Mesothelial cell of epicardium (in vitro differentiated cells): Measurements from ENCODE around the gene MTHFD2L. TPM values are rescaled to one million over a fixed set of nuclear protein-coding genes. Genes with fewer than 3 reads are reported as not detected.

ENCODE experiments used
- DNase-seq, 2 experiments: peaks; one replicate each; pipeline ENCODE4 v3.0.0; 2021; ENCODE audit warnings: low spot score in 2 of 2; ENCODE audit not compliant: unreplicated experiment in 2 of 2
- H3K27ac Mint-ChIP-seq: 2 replicates; pipeline ENCODE4 v1.8.0; 2021; ENCODE audit warnings: mixed read lengths
- H3K27me3 Mint-ChIP-seq: 2 replicates; pipeline ENCODE4 v1.8.0; 2021; ENCODE audit warnings: low read depth, mixed read lengths
- H3K36me3 Mint-ChIP-seq: 2 replicates; pipeline ENCODE4 v1.8.0; 2021; ENCODE audit warnings: mixed read lengths
- H3K4me1 Mint-ChIP-seq: 2 replicates; pipeline ENCODE4 v1.8.0; 2021; ENCODE audit warnings: mixed read lengths
- H3K4me3 Mint-ChIP-seq: 2 replicates; pipeline ENCODE4 v1.8.0; 2021; ENCODE audit warnings: mild to moderate bottlenecking, moderate library complexity, mixed read lengths
- H3K9me3 Mint-ChIP-seq: 2 replicates; pipeline ENCODE4 v1.8.0; 2021; ENCODE audit warnings: mixed read lengths
- CTCF ChIP-seq: fragments of 200-600 bp; sonication (generic); IDR thresholded peaks from one replicate; pipeline ENCODE4 v1.5.0; 2021; ENCODE audit warnings: antibody characterized with exemption; ENCODE audit not compliant: unreplicated experiment
- total RNA-seq: library from RNA; stranded (reverse); gene quantifications from 3 replicates; pipeline ENCODE4 v1.2.1, GENCODE V29; 2021

The MTHFD2L gene
- total RNA-seq, 1 donor from 2014 or later, result 19.2 TPM

GRCh38 chr4:74158466-74159142 lies 686 bp downstream of the MTHFD2L start:
- peak overlapping the region; percentile 88 for H3K4me3 Mint-ChIP-seq
- H3K9me3 Mint-ChIP-seq, result no peaks in the 10 kb centered on the region
- peak overlapping the region; percentile 95 for H3K27ac Mint-ChIP-seq
- H3K36me3 Mint-ChIP-seq, result peaks cover 10% of the 10 kb centered on the region
- no peak for TF ChIP-seq CTCF
- H3K4me1 Mint-ChIP-seq, result peaks cover 36% of the 10 kb centered on the region
- no peak for DNase-seq
- peaks cover 2% of the 10 kb centered on the region for H3K27me3 Mint-ChIP-seq

- Mint-ChIP-seq H3K9me3 (no peaks in the 10 kb centered on the region), H3K27ac (peak overlapping the region; percentile 95)
Measured at GRCh38 chr4:74159143-74159709, 1.3 kb downstream of the MTHFD2L start.

GRCh38 chr4:74161666-74162450 lies 3.9 kb downstream of the MTHFD2L start:
- H3K27ac Mint-ChIP-seq, result peak overlapping the region; percentile 14

More at GRCh38 chr4:74159143-74159709, 1.3 kb downstream of the MTHFD2L start:
- Mint-ChIP-seq H3K36me3 (peaks cover 13% of the 10 kb centered on the region), H3K27me3 (no peaks in the 10 kb centered on the region), H3K4me3 (peak overlapping the region; percentile 88), H3K4me1 (peaks cover 36% of the 10 kb centered on the region)
- DNase-seq, result no peak
- no peak for TF ChIP-seq CTCF

GRCh38 chr4:74166135-74166534 lies 8.2 kb downstream of the MTHFD2L start:
- Mint-ChIP-seq H3K27me3 (no peaks in the 10 kb centered on the region), H3K36me3 (peaks cover 18% of the 10 kb centered on the region), H3K4me1 (peaks cover 19% of the 10 kb centered on the region), H3K27ac (no peak overlapping the region), H3K4me3 (no peak overlapping the region), H3K9me3 (peaks cover 6% of the 10 kb centered on the region)
- no peak for DNase-seq
- no peak for TF ChIP-seq CTCF

More at GRCh38 chr4:74161666-74162450, 3.9 kb downstream of the MTHFD2L start:
- Mint-ChIP-seq H3K4me1 (peaks cover 33% of the 10 kb centered on the region), H3K4me3 (no peak overlapping the region), H3K27me3 (no peaks in the 10 kb centered on the region), H3K36me3 (peaks cover 20% of the 10 kb centered on the region), H3K9me3 (no peaks in the 10 kb centered on the region)
- no peak for TF ChIP-seq CTCF
- no peak for DNase-seq

GRCh38 chr4:74166818-74167217 lies 8.9 kb downstream of the MTHFD2L start:
- no peak overlapping the region for H3K27ac Mint-ChIP-seq
- peaks cover 13% of the 10 kb centered on the region for H3K4me1 Mint-ChIP-seq
- no peak for TF ChIP-seq CTCF
- H3K36me3 Mint-ChIP-seq, result peaks cover 13% of the 10 kb centered on the region
- no peak overlapping the region for H3K4me3 Mint-ChIP-seq
- H3K27me3 Mint-ChIP-seq, result no peaks in the 10 kb centered on the region
- H3K9me3 Mint-ChIP-seq, result peaks cover 6% of the 10 kb centered on the region
- DNase-seq, result no peak
